GM12873 (cell line): Measurements from ENCODE around the gene PAGR1.

ENCODE experiments used
- TF ChIP-seq, protein P1 (sequence below): IDR thresholded peaks from 2 replicates; pipeline ENCODE4 v1.5.1; 2012; ENCODE audit warnings: low read depth, mild to moderate bottlenecking, moderate library complexity, low read length, control low read depth; ENCODE audit not compliant: insufficient read depth; ENCODE audit errors: missing control alignments

PAGR1 gene

DNA sequence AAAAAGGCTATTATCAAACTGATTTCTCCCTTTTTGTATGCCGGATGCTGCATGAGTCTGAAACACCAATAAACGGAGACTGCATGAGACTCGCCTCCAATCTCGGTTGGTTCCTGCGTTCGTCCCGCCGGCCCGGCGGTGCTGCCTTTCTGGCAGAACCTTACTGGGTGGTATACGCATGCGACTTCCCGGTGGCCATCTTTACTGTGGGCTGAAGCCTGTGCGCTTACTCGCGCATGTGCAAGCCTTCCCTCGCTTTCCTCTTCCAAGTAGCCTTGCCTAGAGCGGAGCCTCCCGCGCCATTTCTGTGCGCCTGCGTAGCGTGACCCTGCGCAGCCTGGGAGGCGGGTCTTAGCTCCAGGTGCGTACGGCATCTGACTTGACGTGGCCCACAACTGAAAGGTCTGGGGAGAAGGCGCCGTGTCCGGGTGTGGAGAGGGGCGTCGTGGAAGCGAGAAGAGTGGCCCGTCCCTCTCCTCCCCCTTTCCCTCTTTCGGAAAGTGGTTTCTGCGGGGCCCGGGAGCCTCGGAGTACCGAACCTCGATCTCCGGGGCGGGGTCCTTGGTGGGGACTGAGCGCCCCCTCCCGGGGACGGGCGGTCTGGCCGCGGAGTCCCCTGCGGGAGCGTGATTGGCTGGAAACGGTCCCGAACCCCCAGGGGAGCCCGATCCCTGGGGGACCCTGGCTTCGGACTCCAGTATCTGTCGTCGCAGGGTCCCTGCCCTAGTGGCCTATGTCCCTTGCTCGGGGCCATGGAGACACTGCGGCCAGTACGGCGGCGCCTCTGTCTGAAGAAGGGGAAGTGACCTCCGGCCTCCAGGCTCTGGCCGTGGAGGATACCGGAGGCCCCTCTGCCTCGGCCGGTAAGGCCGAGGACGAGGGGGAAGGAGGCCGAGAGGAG lies at the start of gene PAGR1:
Gene PAGR1, plus strand, starts transcription at position 360 of the 901 bp plus-strand sequence. Its CDS starts 374 bp downstream, at position 734.
- TF ChIP-seq, protein P1, sequence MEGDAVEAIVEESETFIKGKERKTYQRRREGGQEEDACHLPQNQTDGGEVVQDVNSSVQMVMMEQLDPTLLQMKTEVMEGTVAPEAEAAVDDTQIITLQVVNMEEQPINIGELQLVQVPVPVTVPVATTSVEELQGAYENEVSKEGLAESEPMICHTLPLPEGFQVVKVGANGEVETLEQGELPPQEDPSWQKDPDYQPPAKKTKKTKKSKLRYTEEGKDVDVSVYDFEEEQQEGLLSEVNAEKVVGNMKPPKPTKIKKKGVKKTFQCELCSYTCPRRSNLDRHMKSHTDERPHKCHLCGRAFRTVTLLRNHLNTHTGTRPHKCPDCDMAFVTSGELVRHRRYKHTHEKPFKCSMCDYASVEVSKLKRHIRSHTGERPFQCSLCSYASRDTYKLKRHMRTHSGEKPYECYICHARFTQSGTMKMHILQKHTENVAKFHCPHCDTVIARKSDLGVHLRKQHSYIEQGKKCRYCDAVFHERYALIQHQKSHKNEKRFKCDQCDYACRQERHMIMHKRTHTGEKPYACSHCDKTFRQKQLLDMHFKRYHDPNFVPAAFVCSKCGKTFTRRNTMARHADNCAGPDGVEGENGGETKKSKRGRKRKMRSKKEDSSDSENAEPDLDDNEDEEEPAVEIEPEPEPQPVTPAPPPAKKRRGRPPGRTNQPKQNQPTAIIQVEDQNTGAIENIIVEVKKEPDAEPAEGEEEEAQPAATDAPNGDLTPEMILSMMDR, result peak; percentile 92

DNA sequence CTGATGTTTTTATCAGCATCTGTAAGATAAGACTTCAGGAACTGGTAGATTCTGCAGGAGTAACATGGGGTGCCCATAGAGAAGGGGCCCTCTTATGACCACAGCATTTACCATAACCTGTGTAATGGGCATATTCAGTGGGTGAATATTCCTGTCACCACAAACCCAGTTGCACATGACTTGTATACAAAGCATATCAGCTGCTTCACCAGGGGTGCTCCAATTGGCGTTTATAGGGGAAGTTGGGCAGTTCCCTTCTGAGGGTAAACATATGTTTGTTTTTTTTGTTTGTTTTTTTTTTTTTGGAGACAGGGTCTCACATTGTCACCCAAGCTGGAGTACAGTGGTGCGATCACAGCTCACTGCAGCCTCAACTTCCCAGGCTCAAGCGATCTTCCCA lies 49.4 kb upstream of the PAGR1 start:
- TF ChIP-seq, protein P1, result no peak

DNA sequence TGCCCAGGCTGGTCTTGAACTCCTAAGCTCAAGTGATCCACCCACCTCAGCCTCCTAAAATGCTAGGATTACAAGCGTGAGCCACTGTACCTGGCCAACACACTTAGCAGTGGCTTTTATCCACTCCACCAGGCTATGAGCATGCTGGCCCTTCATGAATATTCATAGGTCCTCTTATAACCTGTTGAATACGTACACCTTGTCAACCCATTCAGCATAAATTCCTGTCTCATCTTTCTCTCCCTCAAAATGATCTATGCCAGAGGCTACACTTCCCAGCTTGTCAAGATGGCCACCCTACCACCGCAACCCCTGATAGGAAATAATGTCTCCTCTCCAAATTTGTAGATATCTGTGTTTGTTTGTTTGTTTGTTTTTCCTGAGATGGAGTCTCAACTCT lies 48.9 kb upstream of the PAGR1 start:
- TF ChIP-seq, protein P1, result no peak

DNA sequence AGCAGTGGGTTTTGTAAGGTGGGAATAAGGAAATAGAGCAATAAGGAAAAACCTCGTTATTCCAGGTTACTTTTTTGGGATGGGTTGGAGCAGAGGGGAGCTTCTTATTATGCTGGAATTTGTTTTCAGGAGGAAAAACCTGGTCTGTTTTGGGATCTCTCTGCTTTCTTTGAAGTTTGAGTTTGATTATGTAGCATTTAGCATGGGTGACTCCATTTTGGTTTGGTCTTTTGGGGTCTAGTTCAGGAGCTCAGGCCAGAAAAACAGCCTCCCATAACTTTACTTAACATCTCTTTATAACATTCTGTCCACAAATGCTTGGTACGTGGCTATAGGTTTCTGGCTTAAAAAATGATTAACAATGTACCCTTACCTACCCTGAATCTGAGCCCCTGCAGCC lies 46.4 kb upstream of the PAGR1 start:
- TF ChIP-seq, protein P1, result no peak

GRCh38 chr16:29770250-29770929 lies 45.6 kb upstream of the PAGR1 start:
- TF ChIP-seq, protein P1, result no peak

- TF ChIP-seq, protein P1, result no peak
These were observed 41.2 kb upstream of the PAGR1 start for GRCh38 chr16:29774730-29775129.

- TF ChIP-seq, protein P1, result no peak
These were observed 40.1 kb upstream of the PAGR1 start for GRCh38 chr16:29775742-29776408.
